ENCODE data around the gene SPEG. TPM values are rescaled to one million over a fixed set of nuclear protein-coding genes. Genes with fewer than 3 reads are reported as not detected.

SPEG gene
- total RNA-seq, 1 donor from 2014 or later, result 5.6 TPM

GRCh38 chr2:219526320-219527075, 91.9 kb downstream of the SPEG start:
- peaks cover 57% of the 10 kb centered on the region for H3K4me1 ChIP-seq
- H3K79me2 ChIP-seq (ENCODE audit: low read depth), result no peaks in the 10 kb centered on the region
- H3K27me3 Mint-ChIP-seq (ENCODE audit: insufficient read depth, low read depth), result peaks cover 29% of the 10 kb centered on the region
- DNase-seq (ENCODE audit: low spot score), result peak; percentile 28
- no peak overlapping the region for H3K9ac ChIP-seq
- H3F3A ChIP-seq (ENCODE audit: low read depth), result peaks cover 52% of the 10 kb centered on the region
- no peak for TF ChIP-seq EZH2phosphoT487 (IDR thresholded peaks at IDR 0.05)
- no peak for TF ChIP-seq EZH2 (IDR thresholded peaks at IDR 0.05)
- no peak for TF ChIP-seq CTCF (IDR thresholded peaks at IDR 0.05)
- no peaks in the 10 kb centered on the region for H3K9me3 ChIP-seq (ENCODE audit: low read depth)
- peak overlapping the region; percentile 67 for H3K4me2 ChIP-seq
- H3K27ac Mint-ChIP-seq, result peak overlapping the region; percentile 79
- no peaks in the 10 kb centered on the region for H3K36me3 ChIP-seq
- peak overlapping the region; percentile 72 for H3K4me3 Mint-ChIP-seq
- no peaks in the 10 kb centered on the region for H3K36me3 Mint-ChIP-seq
- H3K4me1 Mint-ChIP-seq, result peaks cover 66% of the 10 kb centered on the region
- H2AFZ ChIP-seq (replicated peaks), result no peak overlapping the region
- no peak overlapping the region for H3K4me3 ChIP-seq
- peaks cover 15% of the 10 kb centered on the region for H4K20me1 ChIP-seq (ENCODE audit: low read depth)
- peaks cover 56% of the 10 kb centered on the region for H3K27me3 ChIP-seq
- H3K9me3 Mint-ChIP-seq, result peaks cover 2% of the 10 kb centered on the region
- no peak overlapping the region for H3K27ac ChIP-seq

DNA sequence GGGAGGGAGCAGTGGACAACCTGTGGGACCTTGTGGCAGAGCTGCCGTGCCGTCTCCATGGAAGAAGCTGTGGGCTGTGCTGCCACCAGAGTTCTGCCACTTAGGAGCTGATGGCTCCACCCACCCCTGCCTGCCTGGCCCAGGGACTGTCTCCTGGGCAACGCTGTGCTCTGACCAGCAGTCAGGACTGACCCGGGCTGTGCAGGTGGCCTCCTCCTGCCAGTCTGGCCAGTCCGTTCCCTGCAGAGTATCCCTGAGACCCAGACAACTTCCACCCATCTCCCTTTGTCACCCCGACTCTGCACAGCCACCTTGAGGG, 92.4 kb downstream of the SPEG start:
- H3K27me3 Mint-ChIP-seq (ENCODE audit: insufficient read depth, low read depth), result peaks cover 31% of the 10 kb centered on the region
- Histone ChIP-seq H2AFZ (replicated peaks) (no peak overlapping the region), H3K4me1 (peaks cover 52% of the 10 kb centered on the region), H3K27ac (no peak overlapping the region), H3K9ac (no peak overlapping the region), H3K79me2 (ENCODE audit: low read depth) (no peaks in the 10 kb centered on the region), H3F3A (ENCODE audit: low read depth) (peaks cover 47% of the 10 kb centered on the region), H3K9me3 (ENCODE audit: low read depth) (no peaks in the 10 kb centered on the region), H3K4me3 (no peak overlapping the region), H3K36me3 (no peaks in the 10 kb centered on the region), H4K20me1 (ENCODE audit: low read depth) (peaks cover 15% of the 10 kb centered on the region), H3K27me3 (peaks cover 56% of the 10 kb centered on the region), H3K4me2 (peak overlapping the region; percentile 67)
- peaks cover 2% of the 10 kb centered on the region for H3K9me3 Mint-ChIP-seq
- H3K36me3 Mint-ChIP-seq, result no peaks in the 10 kb centered on the region
- peak overlapping the region; percentile 79 for H3K27ac Mint-ChIP-seq
- H3K4me1 Mint-ChIP-seq, result peaks cover 61% of the 10 kb centered on the region
- H3K4me3 Mint-ChIP-seq, result peak overlapping the region; percentile 77
- TF ChIP-seq CTCF (IDR thresholded peaks at IDR 0.05), result no peak
- TF ChIP-seq EZH2phosphoT487 (IDR thresholded peaks at IDR 0.05), result no peak
- TF ChIP-seq EZH2 (IDR thresholded peaks at IDR 0.05), result no peak
- no peak for DNase-seq (ENCODE audit: low spot score)

DNA sequence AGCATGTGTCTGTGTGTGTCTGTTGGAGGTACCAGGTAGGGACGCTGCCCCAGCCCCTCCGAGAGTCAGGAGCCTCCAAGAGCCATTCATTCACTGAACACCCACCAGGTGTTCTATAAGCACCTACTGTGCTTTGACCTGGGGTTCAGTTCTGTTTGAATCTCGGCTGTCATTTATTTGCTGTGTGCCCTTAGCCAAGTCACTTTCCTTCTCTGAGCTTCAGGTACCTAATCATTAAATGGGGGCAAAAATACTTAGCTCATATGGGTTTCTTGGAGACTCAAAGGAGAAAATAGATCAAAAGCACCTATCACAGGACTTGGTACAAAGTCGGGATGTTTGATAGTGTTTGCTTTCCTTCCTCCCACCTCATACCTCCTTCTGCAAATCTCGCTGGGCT, 92.8 kb downstream of the SPEG start:
- H3K4me3 ChIP-seq, result no peak overlapping the region
- no peak for DNase-seq (ENCODE audit: low spot score)
- no peaks in the 10 kb centered on the region for H3K9me3 ChIP-seq (ENCODE audit: low read depth)
- H3F3A ChIP-seq (ENCODE audit: low read depth), result peaks cover 43% of the 10 kb centered on the region
- Mint-ChIP-seq H3K4me1 (peaks cover 59% of the 10 kb centered on the region), H3K27ac (peak overlapping the region; percentile 79), H3K36me3 (no peaks in the 10 kb centered on the region), H3K27me3 (ENCODE audit: insufficient read depth, low read depth) (peaks cover 31% of the 10 kb centered on the region), H3K4me3 (peak overlapping the region; percentile 77), H3K9me3 (peaks cover 2% of the 10 kb centered on the region)
- H4K20me1 ChIP-seq (ENCODE audit: low read depth), result peaks cover 15% of the 10 kb centered on the region
- peaks cover 48% of the 10 kb centered on the region for H3K4me1 ChIP-seq
- no peaks in the 10 kb centered on the region for H3K79me2 ChIP-seq (ENCODE audit: low read depth)
- peak overlapping the region; percentile 67 for H3K4me2 ChIP-seq
- H3K27ac ChIP-seq, result no peak overlapping the region
- no peak overlapping the region for H2AFZ ChIP-seq (replicated peaks)
- TF ChIP-seq EZH2phosphoT487 (IDR thresholded peaks at IDR 0.05), result no peak
- TF ChIP-seq CTCF (IDR thresholded peaks at IDR 0.05), result no peak
- TF ChIP-seq EZH2 (IDR thresholded peaks at IDR 0.05), result no peak
- peaks cover 53% of the 10 kb centered on the region for H3K27me3 ChIP-seq
- H3K9ac ChIP-seq, result no peak overlapping the region
- H3K36me3 ChIP-seq, result no peaks in the 10 kb centered on the region

Data from neural progenitor cell (in vitro differentiated cells).